ENCODE data around the gene CPNE4.

The CPNE4 gene

DNA sequence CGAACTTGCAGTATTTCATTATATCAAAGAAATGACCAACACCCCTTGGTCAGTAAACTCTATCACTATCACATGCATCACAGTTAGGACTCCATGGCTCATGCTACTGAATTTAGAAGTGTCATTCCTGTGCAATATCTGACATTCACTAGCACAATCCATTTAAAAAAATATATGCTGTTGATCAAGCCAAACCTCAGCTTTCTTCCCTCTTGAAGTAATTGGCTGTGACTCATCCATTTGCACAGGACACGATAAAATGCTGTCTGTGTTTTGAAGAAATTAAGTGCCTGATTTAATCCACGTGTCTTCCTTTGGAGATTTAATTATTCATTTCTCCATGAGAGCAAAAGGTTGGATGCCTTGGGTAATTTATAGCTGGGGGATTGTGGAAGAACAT lies 38.9 kb downstream of the CPNE4 start:
- no peak overlapping the region for H3K27ac ChIP-seq
- no peaks in the 10 kb centered on the region for H3K36me3 ChIP-seq
- TF ChIP-seq, protein P1, sequence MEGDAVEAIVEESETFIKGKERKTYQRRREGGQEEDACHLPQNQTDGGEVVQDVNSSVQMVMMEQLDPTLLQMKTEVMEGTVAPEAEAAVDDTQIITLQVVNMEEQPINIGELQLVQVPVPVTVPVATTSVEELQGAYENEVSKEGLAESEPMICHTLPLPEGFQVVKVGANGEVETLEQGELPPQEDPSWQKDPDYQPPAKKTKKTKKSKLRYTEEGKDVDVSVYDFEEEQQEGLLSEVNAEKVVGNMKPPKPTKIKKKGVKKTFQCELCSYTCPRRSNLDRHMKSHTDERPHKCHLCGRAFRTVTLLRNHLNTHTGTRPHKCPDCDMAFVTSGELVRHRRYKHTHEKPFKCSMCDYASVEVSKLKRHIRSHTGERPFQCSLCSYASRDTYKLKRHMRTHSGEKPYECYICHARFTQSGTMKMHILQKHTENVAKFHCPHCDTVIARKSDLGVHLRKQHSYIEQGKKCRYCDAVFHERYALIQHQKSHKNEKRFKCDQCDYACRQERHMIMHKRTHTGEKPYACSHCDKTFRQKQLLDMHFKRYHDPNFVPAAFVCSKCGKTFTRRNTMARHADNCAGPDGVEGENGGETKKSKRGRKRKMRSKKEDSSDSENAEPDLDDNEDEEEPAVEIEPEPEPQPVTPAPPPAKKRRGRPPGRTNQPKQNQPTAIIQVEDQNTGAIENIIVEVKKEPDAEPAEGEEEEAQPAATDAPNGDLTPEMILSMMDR (IDR thresholded peaks at IDR 0.05; ENCODE audit: low read depth, low read length) = no peak
- DNase-seq = no peak
- no peaks in the 10 kb centered on the region for H3K27me3 ChIP-seq (ENCODE audit: insufficient read depth, low read depth, severe bottlenecking)
- H3K4me3 ChIP-seq (ENCODE audit: low read depth, low read length) = no peak overlapping the region
- no peaks in the 10 kb centered on the region for H3K9me3 ChIP-seq (ENCODE audit: severe bottlenecking)

DNA sequence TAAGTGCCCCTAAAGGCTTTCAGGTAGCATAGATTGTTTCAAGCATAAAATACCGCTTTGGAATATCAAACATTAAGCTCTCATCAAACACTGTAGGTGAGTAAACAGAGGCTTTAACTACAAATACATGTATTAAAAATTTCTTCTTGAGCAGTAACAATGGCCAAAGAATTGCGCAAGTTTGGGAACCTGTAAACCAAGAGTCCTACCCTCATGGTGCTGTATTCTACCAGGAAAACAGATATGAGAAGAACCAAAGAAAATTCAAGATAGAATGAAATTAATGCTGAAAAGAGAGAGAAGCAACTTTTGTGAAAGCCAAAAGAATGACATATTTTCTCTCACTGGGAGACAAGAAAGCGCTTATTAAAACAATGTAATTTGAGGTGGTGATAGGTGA lies 45.5 kb downstream of the CPNE4 start:
- H3K9me3 ChIP-seq (ENCODE audit: severe bottlenecking) = no peaks in the 10 kb centered on the region
- no peak for DNase-seq
- no peak overlapping the region for H3K27ac ChIP-seq
- TF ChIP-seq, protein P1 (IDR thresholded peaks at IDR 0.05; ENCODE audit: low read depth, low read length) = no peak
- no peak overlapping the region for H3K4me3 ChIP-seq (ENCODE audit: low read depth, low read length)
- no peaks in the 10 kb centered on the region for H3K36me3 ChIP-seq
- H3K27me3 ChIP-seq (ENCODE audit: insufficient read depth, low read depth, severe bottlenecking) = no peaks in the 10 kb centered on the region

DNA sequence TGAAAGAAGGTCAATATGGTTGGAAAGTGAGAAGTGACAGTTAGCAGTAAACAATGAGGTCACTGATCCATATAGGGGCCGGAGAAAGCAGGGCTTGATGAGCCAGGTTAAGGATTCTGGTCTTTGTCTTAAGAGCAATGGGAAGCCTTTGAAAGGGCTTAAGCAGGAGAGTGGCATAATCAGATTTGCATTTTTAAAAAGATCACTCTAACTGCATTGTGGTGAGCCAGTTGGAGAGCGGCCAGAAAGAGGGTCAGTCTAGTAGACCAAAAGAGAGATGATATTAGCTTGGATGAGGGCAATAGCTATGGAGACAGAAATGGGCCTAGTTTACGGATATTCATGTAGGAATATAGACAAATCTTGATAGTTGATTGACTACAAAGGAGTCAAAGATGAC lies 46.6 kb downstream of the CPNE4 start:
- H3K27me3 ChIP-seq (ENCODE audit: insufficient read depth, low read depth, severe bottlenecking) = no peaks in the 10 kb centered on the region
- H3K9me3 ChIP-seq (ENCODE audit: severe bottlenecking) = no peaks in the 10 kb centered on the region
- no peak overlapping the region for H3K27ac ChIP-seq
- H3K36me3 ChIP-seq = no peaks in the 10 kb centered on the region
- TF ChIP-seq, protein P1 (IDR thresholded peaks at IDR 0.05; ENCODE audit: low read depth, low read length) = no peak
- peak; percentile 28 for DNase-seq
- H3K4me3 ChIP-seq (ENCODE audit: low read depth, low read length) = no peak overlapping the region

DNA sequence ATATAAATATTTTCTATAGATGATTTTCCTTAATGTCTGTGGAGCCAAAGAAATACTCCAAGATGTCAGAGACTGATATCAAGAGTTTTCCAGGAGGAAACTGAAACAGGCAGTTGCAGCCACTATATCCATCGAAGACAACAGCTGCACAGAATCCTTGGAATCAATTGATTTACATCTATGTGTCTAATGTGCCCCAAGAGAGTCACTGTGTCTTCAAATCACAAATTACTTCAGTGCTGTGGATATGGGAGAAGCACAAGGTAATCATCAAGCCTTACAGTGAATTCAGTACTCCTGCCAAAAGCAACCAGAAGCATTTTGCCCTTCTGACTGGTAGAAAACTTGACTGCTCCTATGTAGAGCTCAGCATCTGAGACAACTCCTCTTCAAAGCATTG lies 51.1 kb downstream of the CPNE4 start:
- TF ChIP-seq, protein P1 (IDR thresholded peaks at IDR 0.05; ENCODE audit: low read depth, low read length) = no peak
- DNase-seq = no peak
- Histone ChIP-seq H3K9me3 (ENCODE audit: severe bottlenecking) (no peaks in the 10 kb centered on the region), H3K36me3 (no peaks in the 10 kb centered on the region), H3K27ac (no peak overlapping the region), H3K27me3 (ENCODE audit: insufficient read depth, low read depth, severe bottlenecking) (no peaks in the 10 kb centered on the region), H3K4me3 (ENCODE audit: low read depth, low read length) (no peak overlapping the region)

DNA sequence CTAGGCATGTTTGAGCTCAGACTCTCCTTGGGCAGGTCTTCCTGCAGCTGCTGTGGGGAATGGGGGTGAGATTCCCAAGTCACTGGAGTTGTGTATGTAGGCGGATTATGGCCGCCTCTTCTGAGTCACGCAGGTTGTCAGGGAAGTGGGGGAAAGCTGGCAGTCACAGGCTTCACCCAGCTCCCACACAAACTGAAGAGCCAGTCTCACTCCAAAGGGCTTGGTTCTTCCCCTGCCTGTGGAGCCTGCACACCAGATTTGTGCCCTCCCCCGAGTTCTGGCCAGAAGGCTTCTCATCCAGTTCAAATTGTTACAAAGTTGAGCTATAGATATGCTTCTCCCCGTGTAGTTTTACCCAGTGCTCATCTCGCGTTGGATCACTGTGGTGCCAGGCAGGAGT lies 53.5 kb downstream of the CPNE4 start:
- TF ChIP-seq, protein P1 (IDR thresholded peaks at IDR 0.05; ENCODE audit: low read depth, low read length) = no peak
- H3K4me3 ChIP-seq (ENCODE audit: low read depth, low read length) = no peak overlapping the region
- no peaks in the 10 kb centered on the region for H3K9me3 ChIP-seq (ENCODE audit: severe bottlenecking)
- no peaks in the 10 kb centered on the region for H3K36me3 ChIP-seq
- no peak overlapping the region for H3K27ac ChIP-seq
- no peak for DNase-seq
- H3K27me3 ChIP-seq (ENCODE audit: insufficient read depth, low read depth, severe bottlenecking) = no peaks in the 10 kb centered on the region

DNA sequence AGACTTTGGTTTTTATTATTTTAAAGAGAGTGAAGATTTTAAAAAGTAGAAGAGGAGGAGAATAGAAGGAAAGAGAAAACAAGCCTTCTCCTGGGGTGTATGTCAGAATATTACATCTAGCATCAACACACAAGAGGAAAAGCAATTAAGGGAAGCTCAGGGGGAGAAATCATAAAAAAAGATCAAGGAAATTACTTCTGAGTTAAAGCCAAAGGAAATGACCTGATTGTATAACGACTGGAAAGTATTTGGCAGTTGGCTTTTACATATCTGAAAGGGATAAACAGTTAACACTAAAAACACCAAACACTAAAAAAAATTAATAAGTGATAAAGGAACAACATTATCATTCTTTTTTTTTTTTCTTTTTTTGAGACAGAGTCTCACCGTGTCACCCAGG lies 58.4 kb downstream of the CPNE4 start:
- Histone ChIP-seq H3K36me3 (no peaks in the 10 kb centered on the region), H3K27ac (no peak overlapping the region), H3K9me3 (ENCODE audit: severe bottlenecking) (no peaks in the 10 kb centered on the region), H3K27me3 (ENCODE audit: insufficient read depth, low read depth, severe bottlenecking) (no peaks in the 10 kb centered on the region), H3K4me3 (ENCODE audit: low read depth, low read length) (no peak overlapping the region)
- TF ChIP-seq, protein P1 (IDR thresholded peaks at IDR 0.05; ENCODE audit: low read depth, low read length) = no peak
- DNase-seq = no peak

Measured in WERI-Rb-1 (cell line).